ENCODE results near the gene LIPC. TPM values are rescaled to one million over a fixed set of nuclear protein-coding genes. Genes with fewer than 3 reads are reported as not detected.

Gene LIPC
- total and polyA plus RNA-seq, 8 donors, result 0.69 to 5.5 (median 1.5) TPM

DNA sequence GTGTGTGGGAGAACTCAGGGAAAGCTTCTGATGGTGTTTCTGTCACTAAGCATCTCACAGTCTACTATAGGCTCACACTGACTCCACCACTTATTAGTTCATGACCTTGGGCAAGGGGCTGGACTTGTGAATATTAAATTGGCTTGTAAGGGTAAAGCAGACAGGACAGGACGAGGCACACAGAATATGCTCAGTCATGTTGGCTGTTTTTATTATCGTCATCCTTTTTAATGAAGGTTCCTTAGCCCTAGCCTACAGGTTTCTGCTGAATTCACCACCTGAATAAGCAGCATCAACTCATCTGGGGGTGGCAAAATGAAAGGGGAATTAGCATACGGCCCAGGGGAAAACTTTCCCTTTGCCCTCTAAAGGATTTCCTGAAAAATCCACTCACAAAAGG is 39.6 kb upstream of the LIPC start:
- Histone ChIP-seq H3K4me3 (no peak overlapping the region), H3K27ac (peak overlapping the region in 1 of 4 donors; percentile 33), H3K36me3 (no peaks in the 10 kb centered on the region), H3K9me3 (no peaks in the 10 kb centered on the region), H3K4me1 (no peaks in the 10 kb centered on the region), H3K27me3 (no peaks in the 10 kb centered on the region)
- FAIRE-seq, result no peak
- WGBS, 2 donors, result 82 to 83% methylated on average over 3 of the region's 3 CpGs
- no peak for ATAC-seq
- intact Hi-C loops (cut with DNase I), result no loop called here
- no peak for DNase-seq
- TF ChIP-seq, protein P1, sequence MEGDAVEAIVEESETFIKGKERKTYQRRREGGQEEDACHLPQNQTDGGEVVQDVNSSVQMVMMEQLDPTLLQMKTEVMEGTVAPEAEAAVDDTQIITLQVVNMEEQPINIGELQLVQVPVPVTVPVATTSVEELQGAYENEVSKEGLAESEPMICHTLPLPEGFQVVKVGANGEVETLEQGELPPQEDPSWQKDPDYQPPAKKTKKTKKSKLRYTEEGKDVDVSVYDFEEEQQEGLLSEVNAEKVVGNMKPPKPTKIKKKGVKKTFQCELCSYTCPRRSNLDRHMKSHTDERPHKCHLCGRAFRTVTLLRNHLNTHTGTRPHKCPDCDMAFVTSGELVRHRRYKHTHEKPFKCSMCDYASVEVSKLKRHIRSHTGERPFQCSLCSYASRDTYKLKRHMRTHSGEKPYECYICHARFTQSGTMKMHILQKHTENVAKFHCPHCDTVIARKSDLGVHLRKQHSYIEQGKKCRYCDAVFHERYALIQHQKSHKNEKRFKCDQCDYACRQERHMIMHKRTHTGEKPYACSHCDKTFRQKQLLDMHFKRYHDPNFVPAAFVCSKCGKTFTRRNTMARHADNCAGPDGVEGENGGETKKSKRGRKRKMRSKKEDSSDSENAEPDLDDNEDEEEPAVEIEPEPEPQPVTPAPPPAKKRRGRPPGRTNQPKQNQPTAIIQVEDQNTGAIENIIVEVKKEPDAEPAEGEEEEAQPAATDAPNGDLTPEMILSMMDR (IDR thresholded peaks at IDR 0.05), result no peak

DNA sequence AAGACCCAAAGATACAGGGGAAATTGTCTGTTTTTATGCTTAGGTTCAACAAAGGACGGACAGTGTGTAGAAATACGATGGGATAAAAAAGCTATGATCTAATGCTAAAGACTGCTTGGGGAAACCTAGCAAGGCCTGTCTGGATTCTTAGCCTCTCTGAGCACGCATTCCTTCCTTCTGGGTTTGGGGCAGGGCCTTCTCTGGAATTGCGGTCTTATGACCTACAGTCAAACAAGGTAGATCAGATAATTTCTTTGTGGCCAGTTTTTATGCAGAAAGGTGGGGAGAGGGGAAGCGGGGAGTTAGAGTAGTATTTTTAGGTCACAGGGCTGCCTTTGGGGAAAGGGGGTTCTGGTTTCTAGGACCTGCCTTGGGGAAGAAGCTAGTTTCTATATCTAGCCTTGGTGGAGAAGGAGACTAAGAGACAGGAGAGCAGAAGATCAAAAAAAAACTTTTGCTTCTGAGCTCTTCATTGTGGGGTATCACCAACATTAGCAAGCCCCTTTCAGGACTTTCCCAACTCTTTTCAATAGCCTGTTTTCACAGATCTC is 39.1 kb upstream of the LIPC start:
- ATAC-seq (no peak), FAIRE-seq (no peak), DNase-seq (no peak)
- Histone ChIP-seq H3K36me3 (no peaks in the 10 kb centered on the region), H3K27ac (peak overlapping the region in 1 of 4 donors; percentile 33), H3K4me1 (no peaks in the 10 kb centered on the region), H3K9me3 (no peaks in the 10 kb centered on the region), H3K27me3 (no peaks in the 10 kb centered on the region), H3K4me3 (no peak overlapping the region)
- WGBS, 2 donors, result 78 to 92% methylated on average over 5 of the region's 5 CpGs
- TF ChIP-seq, protein P1 (IDR thresholded peaks at IDR 0.05), result no peak
- intact Hi-C loops (cut with DNase I), result no loop called here

DNA sequence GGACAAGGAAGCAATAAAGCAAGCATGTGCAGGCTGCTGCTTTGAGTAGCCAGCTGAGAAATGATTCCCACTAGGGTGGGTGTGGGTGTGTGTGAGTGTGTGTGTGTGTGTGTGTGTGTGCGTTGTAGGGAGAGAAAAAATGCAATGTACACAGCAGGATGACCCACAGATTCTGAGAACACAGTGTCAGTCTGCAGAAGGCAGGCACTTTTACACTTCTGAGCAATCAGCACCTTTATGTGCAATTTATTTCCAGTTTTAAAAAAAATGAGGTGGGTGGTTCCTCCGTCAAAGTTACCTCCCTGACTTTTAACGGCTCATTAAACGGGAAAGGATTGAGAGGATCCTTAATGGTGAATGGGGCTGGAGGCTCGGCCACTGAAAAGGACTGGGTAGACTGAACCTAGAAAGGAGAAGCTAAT is 38.5 kb upstream of the LIPC start:
- intact Hi-C loops (cut with DNase I), result no loop called here
- TF ChIP-seq, protein P1 (IDR thresholded peaks at IDR 0.05), result no peak
- WGBS, 2 donors, result 58 to 65% methylated on average over 5 of the region's 5 CpGs
- Histone ChIP-seq H3K9me3 (no peaks in the 10 kb centered on the region), H3K4me1 (no peaks in the 10 kb centered on the region), H3K27ac (no peak overlapping the region), H3K36me3 (no peaks in the 10 kb centered on the region), H3K27me3 (no peaks in the 10 kb centered on the region), H3K4me3 (no peak overlapping the region)
- ATAC-seq (peak in 3 of 4 donors; percentile 19 to 43 (median 32)), FAIRE-seq (no peak), DNase-seq (no peak)

DNA sequence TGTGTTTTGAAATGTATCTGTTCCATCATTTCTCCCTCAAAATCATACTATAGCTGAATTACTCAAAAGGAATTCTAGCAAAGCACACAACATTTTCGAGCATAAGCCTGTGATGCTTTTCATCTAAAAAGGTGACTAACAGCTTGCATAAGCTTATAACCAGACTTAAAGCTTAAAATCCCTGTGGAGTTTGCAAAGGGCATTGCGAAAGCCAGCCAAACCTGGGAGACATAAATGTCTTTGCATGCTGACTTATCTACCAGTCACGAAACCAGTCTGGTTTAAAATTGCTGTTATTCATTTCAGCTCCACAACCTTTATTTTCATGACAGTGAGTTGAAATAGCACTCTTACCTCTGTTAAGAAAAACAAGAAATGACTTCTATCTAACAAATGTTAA is 35.6 kb upstream of the LIPC start:
- ATAC-seq (no peak), FAIRE-seq (no peak), DNase-seq (no peak)
- H3K27ac ChIP-seq, result no peak overlapping the region
- WGBS, 2 donors, result 28 to 38% methylated on average over 3 of the region's 3 CpGs
- no peaks in the 10 kb centered on the region for H3K9me3 ChIP-seq
- TF ChIP-seq, protein P1 (IDR thresholded peaks at IDR 0.05), result no peak
- H3K27me3 ChIP-seq, result no peaks in the 10 kb centered on the region
- H3K4me3 ChIP-seq, result no peak overlapping the region
- H3K4me1 ChIP-seq, result no peaks in the 10 kb centered on the region
- intact Hi-C loops (cut with DNase I), result no loop called here
- no peaks in the 10 kb centered on the region for H3K36me3 ChIP-seq

DNA sequence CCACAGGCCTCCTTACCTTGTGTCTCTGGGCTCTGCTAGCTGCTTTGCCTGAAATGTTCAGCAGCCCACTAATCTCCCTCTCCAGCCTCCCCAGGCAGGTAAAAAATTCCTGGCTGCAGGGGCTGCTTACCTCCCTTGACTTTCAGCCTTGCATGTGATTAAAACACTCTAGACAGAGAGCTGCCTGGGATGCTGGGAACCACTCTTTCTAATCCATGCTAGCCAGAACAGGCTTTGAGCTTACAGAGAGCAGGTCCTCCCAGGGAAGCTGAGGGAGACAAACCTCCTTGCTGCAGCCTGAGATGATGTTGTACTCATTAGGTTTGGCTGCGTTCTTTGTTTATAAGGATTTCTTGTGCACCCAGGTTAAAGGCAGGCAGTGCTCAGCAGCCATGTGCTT is 33.7 kb upstream of the LIPC start:
- ATAC-seq (no peak), FAIRE-seq (no peak), DNase-seq (no peak)
- 71 to 81% methylated on average over 1 of the region's 1 CpG for WGBS, 2 donors
- TF ChIP-seq, protein P1 (IDR thresholded peaks at IDR 0.05), result no peak
- Histone ChIP-seq H3K9me3 (no peaks in the 10 kb centered on the region), H3K4me1 (no peaks in the 10 kb centered on the region), H3K36me3 (no peaks in the 10 kb centered on the region), H3K27me3 (no peaks in the 10 kb centered on the region), H3K27ac (no peak overlapping the region), H3K4me3 (no peak overlapping the region)
- intact Hi-C loops (cut with DNase I), result no loop called here

Measured in pancreas (tissue), 10 donors.